Upper lobe of left lung (tissue), 6 donors: ENCODE results near the gene STUB1. TPM values are rescaled to one million over a fixed set of nuclear protein-coding genes. Genes with fewer than 3 reads are reported as not detected.

Experiments
- ATAC-seq, 2 donors: fragments of 200-7000 bp; cut with Tn5 transposase; one replicate each; pipeline ENCODE4 v1.9.1; 2022; ENCODE audit warnings: mild to moderate bottlenecking in 2 of 2, moderate library complexity in 2 of 2; ENCODE audit not compliant: low FRiP score in 2 of 2
- DNase-seq, 2 donors: peaks; one replicate each; pipeline ENCODE4 v3.0.0-alpha.2; 2019 to 2020
- H3K27ac ChIP-seq, 4 donors: fragments of 200-600 bp; sonication (generic); one replicate each; pipeline ENCODE4 v1.5.1; 2016 to 2019
- H3K27me3 ChIP-seq, 4 donors: fragments of 200-600 bp; sonication (generic); one replicate each; pipeline ENCODE4 v1.5.1; 2017 to 2019
- H3K36me3 ChIP-seq, 4 donors: fragments of 200-600 bp; sonication (generic); one replicate each; pipeline ENCODE4 v1.5.1; 2016 to 2019
- H3K4me1 ChIP-seq, 4 donors: fragments of 200-600 bp; sonication (generic); one replicate each; pipeline ENCODE4 v1.5.1; 2018 to 2019
- H3K4me3 ChIP-seq, 4 donors: fragments of 200-600 bp; sonication (generic); one replicate each; pipeline ENCODE4 v1.5.1; 2017 to 2019; ENCODE audit warnings: mild to moderate bottlenecking in 2 of 4, moderate library complexity in 1 of 4
- H3K9me3 ChIP-seq, 4 donors: fragments of 200-600 bp; sonication (generic); one replicate each; pipeline ENCODE4 v1.5.1; 2018 to 2019
- CTCF ChIP-seq, 6 experiments: fragments of 450-650 bp in 4 of 6; fragments of 200-600 bp in 2 of 6; sonication (generic) in 2 of 6; IDR thresholded peaks; one replicate each; pipeline ENCODE4 v1.5.1; 2016 to 2019; ENCODE audit warnings: antibody characterized with exemption in 6 of 6
- EP300 ChIP-seq, 4 donors: sonication (generic); formaldehyde crosslinking; IDR thresholded peaks; one replicate each; pipeline ENCODE4 v1.5.1; 2017; ENCODE audit warnings: antibody characterized with exemption in 4 of 4, control low read depth in 2 of 4
- POLR2A ChIP-seq, 4 donors: fragments of 450-650 bp; IDR thresholded peaks; one replicate each; pipeline ENCODE4 v1.5.1; 2016 to 2017; ENCODE audit warnings: antibody characterized with exemption in 4 of 4, mild to moderate bottlenecking in 2 of 4
- POLR2AphosphoS5 ChIP-seq, 2 donors: sonication (generic); formaldehyde crosslinking; IDR thresholded peaks; one replicate each; pipeline ENCODE4 v1.5.1; 2017; ENCODE audit warnings: antibody characterized with exemption in 2 of 2
- WGBS, 2 donors: methylation state at CpG; one replicate each; pipeline ENCODE4 v1.1.5; 2017 to 2018; 5-methylcytosine and 5-hydroxymethylcytosine counted together
- total RNA-seq, 6 donors: library from RNA; depleted of rRNA in 4 of 6; stranded (reverse); fragments of >200 nt in 4 of 6; gene quantifications; one replicate each; pipeline versions ENCODE4 v1.1.0 to v1.2.1, GENCODE V29; 2016 to 2021
- donor health status: DM: no; HTN: no; CAD: no; lungs with moderate emphysema.
- donor health status: DM: no; HTN: yes; CAD: no; lungs with severe emphysema.

STUB1 gene
- total RNA-seq, 6 donors from 2014 or later: 101 to 186 (median 118) TPM

GRCh38 chr16:680967-681745 is 946 bp downstream of the STUB1 start:
- Histone ChIP-seq H3K36me3 (peaks cover 8 to 24% (median 18%) of the 10 kb centered on the region in 4 donors), H3K9me3 (no peaks in the 10 kb centered on the region), H3K4me1 (peaks cover 43 to 77% (median 51%) of the 10 kb centered on the region in 4 donors), H3K27ac (peak overlapping the region; percentile 83 to 94 (median 91)), H3K4me3 (peak overlapping the region; percentile 65 to 97 (median 91)), H3K27me3 (no peaks in the 10 kb centered on the region)
- no peak for ATAC-seq
- DNase-seq: peak; percentile 55 to 88
- TF ChIP-seq EP300 (IDR thresholded peaks at IDR 0.05): no peak
- TF ChIP-seq POLR2AphosphoS5 (IDR thresholded peaks at IDR 0.05): no peak
- TF ChIP-seq POLR2A (IDR thresholded peaks at IDR 0.05): no peak
- TF ChIP-seq CTCF (IDR thresholded peaks at IDR 0.05): no peak
- WGBS, 2 donors: 54 to 68% methylated on average over 27 to 42 of the region's 44 CpGs

- DNase-seq: peak in 1 of 2 donors; percentile 71
- WGBS, 2 donors: 74 to 78% methylated on average over 20 to 28 of the region's 28 CpGs
- peak overlapping the region in 1 of 4 donors; percentile 91 for H3K4me3 ChIP-seq
These were observed 1.7 kb downstream of the STUB1 start for GRCh38 chr16:681746-682427.

DNA sequence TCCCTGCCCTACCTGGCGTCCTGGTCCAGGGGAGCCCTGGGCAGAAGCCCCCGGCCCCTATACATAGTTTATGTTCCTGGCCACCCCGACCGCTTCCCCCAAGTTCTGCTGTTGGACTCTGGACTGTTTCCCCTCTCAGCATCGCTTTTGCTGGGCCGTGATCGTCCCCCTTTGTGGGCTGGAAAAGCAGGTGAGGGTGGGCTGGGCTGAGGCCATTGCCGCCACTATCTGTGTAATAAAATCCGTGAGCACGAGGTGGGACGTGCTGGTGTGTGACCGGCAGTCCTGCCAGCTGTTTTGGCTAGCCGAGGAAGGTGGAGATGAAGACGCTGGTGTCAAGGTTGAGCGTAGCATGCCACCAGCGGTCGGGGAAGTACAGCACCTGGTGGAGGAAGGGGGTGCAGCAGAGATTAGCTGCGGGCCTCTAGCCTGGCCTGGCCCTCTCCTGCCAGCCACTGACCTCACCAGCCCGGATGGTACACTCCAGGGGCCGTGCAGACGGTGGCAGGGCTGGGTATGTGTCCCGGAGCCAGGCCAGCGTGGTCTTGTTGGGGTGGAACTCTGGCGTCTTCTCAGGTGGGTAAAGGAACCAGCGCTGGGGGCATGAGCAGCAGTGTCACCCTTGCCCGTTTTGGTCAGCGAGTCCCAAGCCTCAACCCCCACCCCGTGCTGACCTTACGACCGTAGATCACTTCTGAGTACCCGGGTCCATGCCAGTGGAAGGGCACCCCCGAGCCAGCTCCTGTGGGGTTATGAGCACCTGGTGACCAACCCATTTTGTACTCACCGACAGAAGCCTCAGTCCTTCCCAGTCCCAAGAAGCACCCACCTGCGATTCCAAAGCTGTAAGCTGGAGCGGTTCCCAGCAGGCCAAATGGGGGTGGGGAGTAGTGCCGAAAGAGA is 2.5 kb downstream of the STUB1 start:
- H3K27me3 ChIP-seq: no peaks in the 10 kb centered on the region
- DNase-seq (peak in 1 of 2 donors; percentile 65), ATAC-seq (no peak)
- TF ChIP-seq POLR2A (IDR thresholded peaks at IDR 0.05): no peak
- TF ChIP-seq EP300 (IDR thresholded peaks at IDR 0.05): no peak
- no peak for TF ChIP-seq POLR2AphosphoS5 (IDR thresholded peaks at IDR 0.05)
- no peak for TF ChIP-seq CTCF (IDR thresholded peaks at IDR 0.05)
- H3K4me1 ChIP-seq: peaks cover 43 to 69% (median 51%) of the 10 kb centered on the region in 4 donors
- peaks cover 8 to 39% (median 23%) of the 10 kb centered on the region in 4 donors for H3K36me3 ChIP-seq
- peak overlapping the region in 1 of 4 donors; percentile 69 for H3K4me3 ChIP-seq
- WGBS, 2 donors: 88 to 91% methylated on average over 27 to 36 of the region's 36 CpGs
- no peak overlapping the region for H3K27ac ChIP-seq
- H3K9me3 ChIP-seq: no peaks in the 10 kb centered on the region

More at GRCh38 chr16:681746-682427, 1.7 kb downstream of the STUB1 start:
- Histone ChIP-seq H3K9me3 (no peaks in the 10 kb centered on the region), H3K36me3 (peaks cover 8 to 32% (median 21%) of the 10 kb centered on the region in 4 donors), H3K4me1 (peaks cover 43 to 73% (median 51%) of the 10 kb centered on the region in 4 donors), H3K27me3 (no peaks in the 10 kb centered on the region), H3K27ac (no peak overlapping the region)
- no peak for ATAC-seq
- TF ChIP-seq CTCF (IDR thresholded peaks at IDR 0.05) (no peak), POLR2AphosphoS5 (IDR thresholded peaks at IDR 0.05) (no peak), EP300 (IDR thresholded peaks at IDR 0.05) (no peak), POLR2A (IDR thresholded peaks at IDR 0.05) (no peak)

DNA sequence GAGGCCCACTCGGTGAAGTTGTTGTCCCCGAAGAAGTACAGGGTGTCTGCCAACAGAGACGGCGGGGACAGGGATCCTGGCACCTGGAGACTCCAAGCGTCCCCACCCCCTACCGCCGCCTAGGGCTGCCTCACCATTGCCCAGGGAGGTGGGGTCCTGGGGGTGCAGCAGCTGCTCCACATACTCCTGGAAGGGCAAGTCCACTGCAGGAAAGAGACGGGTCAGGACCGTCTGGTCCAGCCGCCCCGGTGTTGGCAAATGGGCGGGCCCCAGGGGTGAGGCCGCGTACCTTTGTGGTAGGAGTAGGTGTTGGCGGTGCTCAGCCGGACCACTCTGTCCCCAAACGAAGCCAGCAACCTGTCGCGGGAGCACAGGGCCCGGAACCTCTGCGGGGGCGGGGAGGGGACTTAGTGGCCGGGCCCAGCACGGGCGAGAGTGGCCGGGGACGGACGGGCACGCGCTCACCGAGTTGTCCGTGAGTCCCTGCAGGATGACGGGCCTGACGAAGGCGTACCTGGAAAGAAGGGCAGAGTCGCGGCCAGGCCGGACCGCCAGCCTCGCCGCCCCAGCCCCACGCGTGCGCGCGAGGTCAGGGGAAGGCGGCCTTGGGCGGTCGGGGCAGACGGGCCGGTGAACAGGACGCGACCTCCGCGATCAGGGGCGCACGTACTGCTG is 3.3 kb downstream of the STUB1 start:
- WGBS, 2 donors: 33 to 43% methylated on average over 16 to 20 of the region's 57 CpGs
- DNase-seq (no peak), ATAC-seq (no peak)
- Histone ChIP-seq H3K9me3 (no peaks in the 10 kb centered on the region), H3K27me3 (no peaks in the 10 kb centered on the region), H3K4me3 (peak overlapping the region; percentile 69 to 84 (median 77)), H3K27ac (peak overlapping the region; percentile 67 to 86 (median 82)), H3K4me1 (peaks cover 43 to 73% (median 53%) of the 10 kb centered on the region in 4 donors), H3K36me3 (peaks cover 8 to 39% (median 23%) of the 10 kb centered on the region in 4 donors)
- TF ChIP-seq EP300 (IDR thresholded peaks at IDR 0.05): no peak
